Stimulated activated CD8-positive, alpha-beta memory T cell treated with anti-CD3 and anti-CD28 coated beads, Interleukin-4, amount 100 ng/mL, for 1 hour (primary cell): ENCODE measurements around the gene BPIFB3.
"Not testable (repeated sequence)": the region's sequence is repeated elsewhere in the genome, so short reads cannot be mapped to it uniquely, and the experiment has no call there.

ENCODE experiments used
- DNase-seq, 2 donors: peaks; one replicate each; pipeline ENCODE4 v3.0.0-alpha.2; 2020; ENCODE audit warnings: low read depth in 2 of 2, low spot score in 1 of 2

BPIFB3 gene

GRCh38 chr20:33083544-33084340, 30.0 kb downstream of the BPIFB3 start:
- no peak for DNase-seq

- no peak for DNase-seq
Observed at GRCh38 chr20:33084722-33085121, 31.0 kb downstream of the BPIFB3 start.

- no peak for DNase-seq
Observed at GRCh38 chr20:33086052-33086722, 32.5 kb downstream of the BPIFB3 start.

- DNase-seq, result no peak
Observed at GRCh38 chr20:33091147-33091546, 37.4 kb downstream of the BPIFB3 start.

- no peak for DNase-seq
Observed at GRCh38 chr20:33091693-33092092, 38.0 kb downstream of the BPIFB3 start.

- DNase-seq, result no peak
Observed at GRCh38 chr20:33092361-33092760, 38.7 kb downstream of the BPIFB3 start.

- no peak for DNase-seq
Observed at GRCh38 chr20:33093074-33093473, 39.4 kb downstream of the BPIFB3 start.

GRCh38 chr20:33093582-33093981, 39.9 kb downstream of the BPIFB3 start:
- no peak for DNase-seq

GRCh38 chr20:33095249-33095648, 41.5 kb downstream of the BPIFB3 start:
- no peak for DNase-seq

GRCh38 chr20:33095902-33096584, 42.3 kb downstream of the BPIFB3 start:
- DNase-seq, result not testable (repeated sequence)

GRCh38 chr20:33097001-33097400, 43.3 kb downstream of the BPIFB3 start:
- no peak for DNase-seq

- no peak for DNase-seq
Observed at GRCh38 chr20:33099843-33100538, 46.3 kb downstream of the BPIFB3 start.

- DNase-seq, result no peak
Observed at GRCh38 chr20:33103556-33103955, 49.9 kb downstream of the BPIFB3 start.

- no peak for DNase-seq
Observed at GRCh38 chr20:33104336-33104735, 50.6 kb downstream of the BPIFB3 start.

- no peak for DNase-seq
Observed at GRCh38 chr20:33105316-33105924, 51.7 kb downstream of the BPIFB3 start.

GRCh38 chr20:33106058-33106620, 52.4 kb downstream of the BPIFB3 start:
- DNase-seq, result not testable (repeated sequence)

- no peak for DNase-seq
Observed at GRCh38 chr20:33108661-33109060, 55.0 kb downstream of the BPIFB3 start.

- no peak for DNase-seq
Observed at GRCh38 chr20:33110147-33110825, 56.6 kb downstream of the BPIFB3 start.

- DNase-seq, result no peak
Observed at GRCh38 chr20:33111306-33111705, 57.6 kb downstream of the BPIFB3 start.
